ENCODE data around the gene EHD4. TPM values are rescaled to one million over a fixed set of nuclear protein-coding genes. Genes with fewer than 3 reads are reported as not detected.

Gene EHD4
- total RNA-seq, 4 donors from 2014 or later: 10.0 to 25.4 (median 20.3) TPM

GRCh38 chr15:41890050-41890690, 82.2 kb downstream of the EHD4 start:
- peaks cover 0 to 33% (median 12%) of the 10 kb centered on the region in 3 donors for H3K4me1 ChIP-seq
- TF ChIP-seq EP300 (IDR thresholded peaks at IDR 0.05): no peak
- no peak for TF ChIP-seq CTCF (IDR thresholded peaks at IDR 0.05)
- TF ChIP-seq POLR2A (IDR thresholded peaks at IDR 0.05): no peak
- TF ChIP-seq POLR2AphosphoS5 (IDR thresholded peaks at IDR 0.05): no peak
- H3K27me3 ChIP-seq: no peaks in the 10 kb centered on the region
- 100% methylated on average over 1 to 6 of the region's 6 CpGs for WGBS, 2 donors (ENCODE audit: low coverage in 1 of 2)
- H3K36me3 ChIP-seq: no peaks in the 10 kb centered on the region
- no peak overlapping the region for H3K4me3 ChIP-seq
- H3K27ac ChIP-seq: no peak overlapping the region
- no peak for ATAC-seq
- H3K9me3 ChIP-seq: no peaks in the 10 kb centered on the region

- Histone ChIP-seq H3K4me3 (no peak overlapping the region), H3K36me3 (no peaks in the 10 kb centered on the region), H3K9me3 (no peaks in the 10 kb centered on the region), H3K27me3 (no peaks in the 10 kb centered on the region), H3K27ac (no peak overlapping the region), H3K4me1 (peaks cover 0 to 18% (median 0%) of the 10 kb centered on the region in 3 donors)
- TF ChIP-seq POLR2A (IDR thresholded peaks at IDR 0.05) (no peak), CTCF (IDR thresholded peaks at IDR 0.05) (no peak), EP300 (IDR thresholded peaks at IDR 0.05) (no peak), POLR2AphosphoS5 (IDR thresholded peaks at IDR 0.05) (no peak)
- 96 to 100% methylated on average over 1 to 3 of the region's 7 CpGs for WGBS, 2 donors (ENCODE audit: low coverage in 1 of 2)
- no peak for ATAC-seq
These were observed 83.6 kb downstream of the EHD4 start for GRCh38 chr15:41888662-41889253.

- Histone ChIP-seq H3K36me3 (no peaks in the 10 kb centered on the region), H3K4me1 (peaks cover 0 to 12% (median 0%) of the 10 kb centered on the region in 3 donors), H3K27ac (no peak overlapping the region), H3K9me3 (no peaks in the 10 kb centered on the region), H3K4me3 (no peak overlapping the region), H3K27me3 (no peaks in the 10 kb centered on the region)
- TF ChIP-seq POLR2A (IDR thresholded peaks at IDR 0.05): no peak
- no peak for TF ChIP-seq EP300 (IDR thresholded peaks at IDR 0.05)
- no peak for TF ChIP-seq POLR2AphosphoS5 (IDR thresholded peaks at IDR 0.05)
- TF ChIP-seq CTCF (IDR thresholded peaks at IDR 0.05): no peak
- ATAC-seq: no peak
- WGBS, 2 donors (ENCODE audit: low coverage in 1 of 2): 80% methylated on average over 1 of the region's 9 CpGs; no CpG with 5 or more reads in 1 of the 2 donors
These were observed 84.5 kb downstream of the EHD4 start for GRCh38 chr15:41887893-41888292.

- Histone ChIP-seq H3K9me3 (no peaks in the 10 kb centered on the region), H3K4me1 (peaks cover 0 to 12% (median 4%) of the 10 kb centered on the region in 3 donors), H3K36me3 (no peaks in the 10 kb centered on the region), H3K27ac (no peak overlapping the region), H3K4me3 (no peak overlapping the region), H3K27me3 (peaks cover 3% of the 10 kb centered on the region)
- no peak for ATAC-seq
- 80 to 100% methylated on average over 1 to 3 of the region's 10 CpGs for WGBS, 2 donors (ENCODE audit: low coverage in 1 of 2)
- TF ChIP-seq POLR2A (IDR thresholded peaks at IDR 0.05): no peak
These were observed 85.2 kb downstream of the EHD4 start for GRCh38 chr15:41887161-41887560.

- no peak overlapping the region for H3K4me3 ChIP-seq
- WGBS, 2 donors (ENCODE audit: low coverage in 1 of 2): 100% methylated on average over 4 of the region's 7 CpGs; no CpG with 5 or more reads in 1 of the 2 donors
- H3K36me3 ChIP-seq: no peaks in the 10 kb centered on the region
- ATAC-seq: no peak
- no peak for TF ChIP-seq EP300 (IDR thresholded peaks at IDR 0.05)
- no peak for TF ChIP-seq POLR2A (IDR thresholded peaks at IDR 0.05)
- TF ChIP-seq POLR2AphosphoS5 (IDR thresholded peaks at IDR 0.05): no peak
- TF ChIP-seq CTCF (IDR thresholded peaks at IDR 0.05): no peak
- peaks cover 0 to 13% (median 9%) of the 10 kb centered on the region in 3 donors for H3K4me1 ChIP-seq
- H3K27me3 ChIP-seq: peaks cover 7% of the 10 kb centered on the region
- H3K9me3 ChIP-seq: no peaks in the 10 kb centered on the region
- no peak overlapping the region for H3K27ac ChIP-seq
These were observed 85.6 kb downstream of the EHD4 start for GRCh38 chr15:41886741-41887140.

Measured in gastroesophageal sphincter (tissue), 4 donors.